Gastroesophageal sphincter (tissue), 4 donors: Measurements from ENCODE around the gene DNAJC7. TPM values are rescaled to one million over a fixed set of nuclear protein-coding genes. Genes with fewer than 3 reads are reported as not detected.

Experiments
- ATAC-seq: fragments of 150-250 bp; one replicate; pipeline ENCODE4 v1.9.1; 2016; ENCODE audit warnings: mild to moderate bottlenecking, moderate library complexity
- H3K27ac ChIP-seq, 4 donors: fragments of 200-600 bp; sonication (generic) in 3 of 4; 1 replicate in 3 of 4; 2 replicates in 1 of 4; pipeline ENCODE4 v1.5.1; 2016 to 2019
- H3K27me3 ChIP-seq: fragments of 200-600 bp; sonication (generic); one replicate; pipeline ENCODE4 v1.5.1; 2019
- H3K36me3 ChIP-seq, 2 donors: fragments of 200-600 bp; sonication (generic); one replicate each; pipeline ENCODE4 v1.5.1; 2019; ENCODE audit warnings: control low read depth in 1 of 2
- H3K4me1 ChIP-seq, 3 donors: fragments of 200-600 bp; sonication (generic); 1 replicate in 2 of 3; 2 replicates in 1 of 3; pipeline ENCODE4 v1.5.1; 2016 to 2019; ENCODE audit warnings: control low read depth in 2 of 3
- H3K4me3 ChIP-seq, 2 donors: fragments of 200-600 bp; sonication (generic); one replicate each; pipeline ENCODE4 v1.5.1; 2019; ENCODE audit warnings: mild to moderate bottlenecking in 1 of 2, moderate library complexity in 1 of 2
- H3K9me3 ChIP-seq, 3 donors: fragments of 200-600 bp; sonication (generic); one replicate each; pipeline ENCODE4 v1.5.1; 2017 to 2019; ENCODE audit warnings: control low read depth in 2 of 3
- CTCF ChIP-seq, 4 experiments: fragments of 200-600 bp in 2 of 4; fragments of 450-650 bp in 2 of 4; sonication (generic) in 1 of 4; IDR thresholded peaks; one replicate each; pipeline ENCODE4 v1.5.1; 2017 to 2019; ENCODE audit warnings: antibody characterized with exemption in 4 of 4, mild to moderate bottlenecking in 2 of 4, moderate library complexity in 2 of 4
- EP300 ChIP-seq: sonication (generic); formaldehyde crosslinking; IDR thresholded peaks from one replicate; pipeline ENCODE4 v1.6.1; 2017; ENCODE audit warnings: antibody characterized with exemption, mild to moderate bottlenecking
- POLR2A ChIP-seq, 2 donors: fragments of 450-650 bp; IDR thresholded peaks; one replicate each; pipeline ENCODE4 v1.6.1; 2017; ENCODE audit warnings: antibody characterized with exemption in 2 of 2, mild to moderate bottlenecking in 2 of 2, moderate library complexity in 1 of 2
- POLR2AphosphoS5 ChIP-seq: sonication (generic); formaldehyde crosslinking; IDR thresholded peaks from one replicate; pipeline ENCODE4 v1.6.1; 2017; ENCODE audit warnings: antibody characterized with exemption
- WGBS, 2 donors: methylation state at CpG; one replicate each; pipeline ENCODE4 v1.1.5; 2018; ENCODE audit warnings: low coverage in 1 of 2; 5-methylcytosine and 5-hydroxymethylcytosine counted together
- total RNA-seq, 4 donors: library from RNA; depleted of rRNA; stranded (reverse); fragments of >200 nt; gene quantifications; one replicate each; pipeline ENCODE4 v1.1.0, GENCODE V29; 2016

DNAJC7 gene
- total RNA-seq, 4 donors from 2014 or later, result 41.9 to 59.6 (median 54.4) TPM

- TF ChIP-seq POLR2A (IDR thresholded peaks at IDR 0.05) (no peak), POLR2AphosphoS5 (no peak), CTCF (IDR thresholded peaks at IDR 0.05) (no peak), EP300 (no peak)
- H3K27me3 ChIP-seq, result peaks cover 24% of the 10 kb centered on the region
- 71 to 93% methylated on average over 1 to 11 of the region's 20 CpGs for WGBS, 2 donors
- no peak overlapping the region for H3K27ac ChIP-seq
- no peaks in the 10 kb centered on the region for H3K36me3 ChIP-seq
- H3K4me3 ChIP-seq, result no peak overlapping the region
- H3K4me1 ChIP-seq, result peaks cover 0 to 6% (median 0%) of the 10 kb centered on the region in 3 donors
- no peaks in the 10 kb centered on the region for H3K9me3 ChIP-seq
- no peak for ATAC-seq
Measured at GRCh38 chr17:42042598-42043319, 25.5 kb upstream of the DNAJC7 start.

GRCh38 chr17:42041619-42042018 is 24.4 kb upstream of the DNAJC7 start:
- no peak overlapping the region for H3K4me3 ChIP-seq
- ATAC-seq, result no peak
- H3K9me3 ChIP-seq, result no peaks in the 10 kb centered on the region
- TF ChIP-seq POLR2AphosphoS5 (no peak), CTCF (IDR thresholded peaks at IDR 0.05) (no peak), EP300 (no peak), POLR2A (IDR thresholded peaks at IDR 0.05) (no peak)
- H3K4me1 ChIP-seq, result peaks cover 0 to 6% (median 0%) of the 10 kb centered on the region in 3 donors
- no peaks in the 10 kb centered on the region for H3K36me3 ChIP-seq
- no peak overlapping the region for H3K27ac ChIP-seq
- peaks cover 35% of the 10 kb centered on the region for H3K27me3 ChIP-seq

- ATAC-seq, result no peak
- Histone ChIP-seq H3K4me3 (no peak overlapping the region), H3K27ac (no peak overlapping the region), H3K36me3 (no peaks in the 10 kb centered on the region), H3K27me3 (peaks cover 43% of the 10 kb centered on the region), H3K9me3 (no peaks in the 10 kb centered on the region), H3K4me1 (peaks cover 0 to 6% (median 0%) of the 10 kb centered on the region in 3 donors)
- 100% methylated on average over 1 to 2 of the region's 10 CpGs for WGBS, 2 donors
- TF ChIP-seq CTCF (IDR thresholded peaks at IDR 0.05), result no peak
- no peak for TF ChIP-seq POLR2A (IDR thresholded peaks at IDR 0.05)
- no peak for TF ChIP-seq POLR2AphosphoS5
- TF ChIP-seq EP300, result no peak
Measured at GRCh38 chr17:42040818-42041217, 23.6 kb upstream of the DNAJC7 start.

- no CpG with 5 or more reads among the region's 77 CpGs for WGBS, 2 donors
- Histone ChIP-seq H3K9me3 (no peaks in the 10 kb centered on the region), H3K27ac (no peak overlapping the region), H3K4me3 (peak overlapping the region in 1 of 2 donors; percentile 12), H3K4me1 (peaks cover 0 to 6% (median 0%) of the 10 kb centered on the region in 3 donors), H3K27me3 (peaks cover 46% of the 10 kb centered on the region), H3K36me3 (no peaks in the 10 kb centered on the region)
- TF ChIP-seq EP300, result no peak
- no peak for TF ChIP-seq POLR2A (IDR thresholded peaks at IDR 0.05)
- TF ChIP-seq CTCF (IDR thresholded peaks at IDR 0.05), result no peak
- no peak for TF ChIP-seq POLR2AphosphoS5
- ATAC-seq, result no peak
Measured at GRCh38 chr17:42039794-42040763, 22.8 kb upstream of the DNAJC7 start.
